Lower lobe of right lung (tissue), 2 donors: ENCODE results near the gene CLIC4. TPM values are rescaled to one million over a fixed set of nuclear protein-coding genes. Genes with fewer than 3 reads are reported as not detected.
"Not testable (repeated sequence)": the region's sequence is repeated elsewhere in the genome, so short reads cannot be mapped to it uniquely, and the experiment has no call there.

ENCODE experiments used
- ATAC-seq, 2 donors: fragments of 200-7000 bp; cut with Tn5 transposase; one replicate each; pipeline ENCODE4 v1.9.1; 2020 to 2022; ENCODE audit warnings: mild to moderate bottlenecking in 2 of 2, moderate library complexity in 2 of 2
- DNase-seq: peaks from one replicate; pipeline ENCODE4 v3.0.0-alpha.2; 2020
- H3K27ac ChIP-seq: fragments of 200-600 bp; one replicate; pipeline ENCODE4 v1.8.0; 2022
- H3K27me3 ChIP-seq: fragments of 200-600 bp; one replicate; pipeline ENCODE4 v1.8.0; 2022; ENCODE audit warnings: low read depth
- H3K36me3 ChIP-seq: fragments of 200-600 bp; one replicate; pipeline ENCODE4 v1.8.0; 2022; ENCODE audit warnings: mild to moderate bottlenecking
- H3K4me1 ChIP-seq: fragments of 200-600 bp; one replicate; pipeline ENCODE4 v1.8.0; 2022
- H3K4me3 ChIP-seq: fragments of 200-600 bp; one replicate; pipeline ENCODE4 v1.8.0; 2022; ENCODE audit warnings: mild to moderate bottlenecking
- H3K9me3 ChIP-seq: fragments of 200-600 bp; one replicate; pipeline ENCODE4 v1.8.0; 2022
- intact Hi-C: fragments of 100-400 bp; cut with DNase I; formaldehyde crosslinking; loops from one replicate; pipeline ENCODE4 v1.11.0; 2022
- total RNA-seq: library from RNA; stranded (reverse); fragmentation: NEBNext Ultra II Directional; extraction: Animal tissue kit (Norgen Biotek cat#: 25700); gene quantifications from one replicate; pipeline ENCODE4 v1.2.1, GENCODE V29; 2021
- TF ChIP-seq, protein P1 (sequence below): fragments of 200-600 bp; IDR thresholded peaks from one replicate; pipeline ENCODE4 v1.8.0; 2022; ENCODE audit warnings: antibody characterized with exemption, mild to moderate bottlenecking
- donor health status: DM: no; HTN: yes; CAD: no; lungs with severe emphysema.

CLIC4 gene
- total RNA-seq, 1 donor from 2014 or later: 169 TPM

GRCh38 chr1:24714859-24715520 is 30.3 kb upstream of the CLIC4 start:
- H3K27me3 ChIP-seq: no peaks in the 10 kb centered on the region
- no peaks in the 10 kb centered on the region for H3K36me3 ChIP-seq
- no peak for DNase-seq
- H3K4me3 ChIP-seq: no peak overlapping the region
- H3K4me1 ChIP-seq: peaks cover 27% of the 10 kb centered on the region
- no peaks in the 10 kb centered on the region for H3K9me3 ChIP-seq
- intact Hi-C loops: no loop called here
- TF ChIP-seq, protein P1, sequence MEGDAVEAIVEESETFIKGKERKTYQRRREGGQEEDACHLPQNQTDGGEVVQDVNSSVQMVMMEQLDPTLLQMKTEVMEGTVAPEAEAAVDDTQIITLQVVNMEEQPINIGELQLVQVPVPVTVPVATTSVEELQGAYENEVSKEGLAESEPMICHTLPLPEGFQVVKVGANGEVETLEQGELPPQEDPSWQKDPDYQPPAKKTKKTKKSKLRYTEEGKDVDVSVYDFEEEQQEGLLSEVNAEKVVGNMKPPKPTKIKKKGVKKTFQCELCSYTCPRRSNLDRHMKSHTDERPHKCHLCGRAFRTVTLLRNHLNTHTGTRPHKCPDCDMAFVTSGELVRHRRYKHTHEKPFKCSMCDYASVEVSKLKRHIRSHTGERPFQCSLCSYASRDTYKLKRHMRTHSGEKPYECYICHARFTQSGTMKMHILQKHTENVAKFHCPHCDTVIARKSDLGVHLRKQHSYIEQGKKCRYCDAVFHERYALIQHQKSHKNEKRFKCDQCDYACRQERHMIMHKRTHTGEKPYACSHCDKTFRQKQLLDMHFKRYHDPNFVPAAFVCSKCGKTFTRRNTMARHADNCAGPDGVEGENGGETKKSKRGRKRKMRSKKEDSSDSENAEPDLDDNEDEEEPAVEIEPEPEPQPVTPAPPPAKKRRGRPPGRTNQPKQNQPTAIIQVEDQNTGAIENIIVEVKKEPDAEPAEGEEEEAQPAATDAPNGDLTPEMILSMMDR: no peak
- no peak overlapping the region for H3K27ac ChIP-seq
- no peak for ATAC-seq

DNA sequence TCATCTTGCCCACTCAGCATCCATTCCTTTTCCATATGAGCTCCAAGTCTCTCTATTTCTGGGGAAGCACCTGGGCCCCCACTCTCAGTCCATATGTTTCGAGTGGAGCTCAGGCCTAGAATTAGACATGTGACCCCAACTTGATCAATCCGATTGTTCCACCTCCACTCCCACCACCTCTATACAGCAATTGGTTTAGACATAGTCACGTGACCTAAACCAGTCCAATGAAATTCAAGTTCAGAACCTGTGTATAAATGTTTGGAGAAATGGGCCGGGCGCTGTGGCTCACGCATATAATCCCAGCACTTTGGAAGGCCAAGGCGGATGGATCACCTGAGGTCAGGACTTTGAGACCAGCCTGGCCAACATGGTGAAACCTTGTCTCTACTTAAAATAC is 29.6 kb upstream of the CLIC4 start:
- ATAC-seq (no peak), DNase-seq (no peak)
- Histone ChIP-seq H3K27me3 (no peaks in the 10 kb centered on the region), H3K4me1 (peaks cover 28% of the 10 kb centered on the region), H3K27ac (no peak overlapping the region), H3K4me3 (no peak overlapping the region), H3K36me3 (no peaks in the 10 kb centered on the region), H3K9me3 (no peaks in the 10 kb centered on the region)
- TF ChIP-seq, protein P1: no peak
- intact Hi-C loops: no loop called here

- TF ChIP-seq, protein P1: no peak
- Histone ChIP-seq H3K4me3 (no peak overlapping the region), H3K9me3 (no peaks in the 10 kb centered on the region), H3K36me3 (no peaks in the 10 kb centered on the region), H3K27ac (peak overlapping the region; percentile 71), H3K4me1 (peaks cover 31% of the 10 kb centered on the region), H3K27me3 (no peaks in the 10 kb centered on the region)
- ATAC-seq (no peak), DNase-seq (no peak)
- intact Hi-C loops: no loop called here
Observed at GRCh38 chr1:24717887-24718650, 27.2 kb upstream of the CLIC4 start.

DNA sequence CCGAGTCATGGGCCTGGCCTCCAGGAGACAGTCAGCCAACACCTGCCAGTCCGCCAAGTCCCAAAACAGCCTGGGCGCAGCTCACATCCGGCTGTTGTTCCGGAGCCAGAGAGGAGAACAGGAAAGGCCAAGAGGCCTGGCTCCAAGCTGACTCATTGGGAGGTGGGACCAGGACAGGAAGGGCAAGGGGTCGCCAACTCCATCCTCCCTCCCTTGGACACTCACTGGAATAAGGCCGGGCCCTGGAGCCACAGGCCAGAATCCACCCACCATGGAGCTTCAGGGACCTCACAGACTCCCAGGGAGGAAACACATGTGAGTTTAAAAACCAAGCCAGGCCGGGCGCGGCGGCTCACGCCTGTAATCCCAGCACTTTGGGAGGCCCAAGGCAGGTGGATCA is 25.1 kb upstream of the CLIC4 start:
- peak overlapping the region; percentile 71 for H3K27ac ChIP-seq
- no peaks in the 10 kb centered on the region for H3K27me3 ChIP-seq
- TF ChIP-seq, protein P1: no peak
- ATAC-seq (peak; percentile 83 to 85), DNase-seq (peak; percentile 74)
- H3K36me3 ChIP-seq: no peaks in the 10 kb centered on the region
- no peaks in the 10 kb centered on the region for H3K9me3 ChIP-seq
- no peak overlapping the region for H3K4me3 ChIP-seq
- intact Hi-C loops: no loop called here
- H3K4me1 ChIP-seq: peaks cover 44% of the 10 kb centered on the region

DNA sequence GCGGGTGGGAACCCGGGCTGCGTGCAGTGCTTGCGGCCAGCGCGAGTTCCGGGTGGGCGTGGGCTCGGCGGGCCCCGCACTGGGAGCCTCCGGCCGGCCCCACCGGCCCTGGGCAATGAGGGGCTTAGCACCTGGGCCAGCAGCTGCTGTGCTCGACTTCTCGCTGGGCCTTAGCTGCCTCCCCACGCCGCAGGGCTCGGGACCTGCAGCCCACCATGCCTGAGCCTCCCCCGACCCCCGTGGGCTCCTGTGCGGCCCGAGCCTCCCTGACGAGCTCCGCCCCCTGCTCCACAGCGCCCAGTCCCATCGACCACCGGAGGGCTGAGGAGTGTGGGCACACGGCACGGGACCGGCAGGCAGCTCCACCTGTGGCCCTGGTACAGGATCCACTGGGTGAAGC is 23.7 kb upstream of the CLIC4 start:
- TF ChIP-seq, protein P1: no peak
- no peak for ATAC-seq
- H3K27ac ChIP-seq: no peak overlapping the region
- H3K4me1 ChIP-seq: peaks cover 54% of the 10 kb centered on the region
- intact Hi-C loops: no loop called here
- no peaks in the 10 kb centered on the region for H3K27me3 ChIP-seq
- DNase-seq: no peak
- no peaks in the 10 kb centered on the region for H3K9me3 ChIP-seq
- no peak overlapping the region for H3K4me3 ChIP-seq
- no peaks in the 10 kb centered on the region for H3K36me3 ChIP-seq

DNA sequence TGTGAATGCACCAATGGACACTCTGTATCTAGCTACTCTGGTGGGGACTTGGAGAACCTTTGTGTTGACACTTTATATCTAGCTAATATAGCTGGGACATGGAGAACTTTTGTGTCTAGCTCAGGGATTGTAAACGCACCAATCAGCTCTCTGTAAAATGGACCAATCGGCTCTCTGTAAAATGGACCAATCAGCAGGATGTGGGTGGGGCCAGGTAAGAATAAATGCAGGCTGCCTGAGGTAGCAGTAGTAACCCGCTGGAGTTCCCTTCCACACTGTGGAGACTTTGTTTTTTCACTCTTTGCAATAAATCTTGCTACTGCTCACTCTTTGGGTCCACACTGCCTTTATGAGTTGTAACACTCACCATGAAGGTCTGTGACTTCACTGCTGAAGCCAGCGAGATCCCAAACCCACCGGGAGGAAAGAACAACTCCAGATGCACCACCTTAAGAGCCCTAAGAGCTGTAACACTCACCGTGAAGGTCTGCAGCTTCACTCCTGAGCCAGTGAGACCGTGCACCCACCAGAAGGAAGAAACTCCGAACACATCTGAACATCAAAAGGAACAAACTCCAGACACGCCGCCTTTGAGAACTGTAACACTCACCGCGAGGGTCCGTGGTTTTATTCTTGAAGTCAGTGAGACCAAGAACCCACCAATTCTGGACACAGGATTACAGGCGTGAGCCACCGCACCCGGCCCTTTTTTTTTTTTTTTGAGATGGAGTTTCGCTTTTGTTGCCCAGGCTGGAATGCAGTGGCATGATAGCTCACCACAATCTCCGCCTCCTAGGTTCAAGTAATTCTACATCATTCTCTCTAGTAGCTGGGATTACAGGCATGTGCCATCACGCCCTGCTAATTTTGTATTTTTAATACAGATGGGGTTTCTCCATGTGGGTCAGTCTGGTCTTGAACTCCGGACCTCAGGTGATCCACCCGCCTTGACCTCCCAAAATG is 22.9 kb upstream of the CLIC4 start:
- H3K27ac ChIP-seq, intact Hi-C loops, H3K27me3 ChIP-seq, H3K9me3 ChIP-seq, ATAC-seq, H3K4me3 ChIP-seq, H3K36me3 ChIP-seq, DNase-seq: not testable (repeated sequence)
- H3K4me1 ChIP-seq: peaks cover 63% of the 10 kb centered on the region
